Gastrocnemius medialis (tissue), 4 donors: ENCODE results near the gene HS3ST2.

ENCODE experiments used
- CTCF ChIP-seq, 5 experiments: fragments of 450-650 bp in 3 of 5; fragments of 200-600 bp in 2 of 5; sonication (generic) in 2 of 5; IDR thresholded peaks in 4 of 5; conservative IDR thresholded peaks in 1 of 5; 1 replicate in 4 of 5; 2 replicates in 1 of 5; pipeline ENCODE4 v1.5.1; 2016 to 2019; ENCODE audit warnings: antibody characterized with exemption in 5 of 5, mild to moderate bottlenecking in 3 of 5, moderate library complexity in 3 of 5
- POLR2A ChIP-seq, 2 donors: fragments of 450-650 bp; IDR thresholded peaks; one replicate each; pipeline ENCODE4 v1.6.1; 2017; ENCODE audit warnings: antibody characterized with exemption in 2 of 2, mild to moderate bottlenecking in 2 of 2, moderate library complexity in 2 of 2

- no peak for TF ChIP-seq CTCF (IDR thresholded peaks at IDR 0.05 in 4 of 5, conservative IDR thresholded peaks at IDR 0.05 in 1 of 5)
- TF ChIP-seq POLR2A (IDR thresholded peaks at IDR 0.05): no peak
Measured at GRCh38 chr16:22805326-22805725, 8.6 kb upstream of the HS3ST2 start.
